HG03196 (cell line): ENCODE data around the gene RNGTT.

Experiments
- ATAC-seq: cut with Tn5 transposase; IDR thresholded peaks from one replicate; pipeline ENCODE4 v1.9.1; 2021; ENCODE audit not compliant: unreplicated experiment

RNGTT gene

GRCh38 chr6:88670369-88670768 is 293.0 kb downstream of the RNGTT start:
- no peak for ATAC-seq

- no peak for ATAC-seq
These were observed 293.9 kb downstream of the RNGTT start for GRCh38 chr6:88669475-88669874.

- ATAC-seq: no peak
These were observed 296.5 kb downstream of the RNGTT start for GRCh38 chr6:88666901-88667300.

- ATAC-seq: no peak
These were observed 298.3 kb downstream of the RNGTT start for GRCh38 chr6:88665131-88665530.

- ATAC-seq: no peak
These were observed 299.6 kb downstream of the RNGTT start for GRCh38 chr6:88663801-88664200.

- ATAC-seq: peak; percentile 78
These were observed 300.7 kb downstream of the RNGTT start for GRCh38 chr6:88662653-88663174.

GRCh38 chr6:88662163-88662580 is 301.2 kb downstream of the RNGTT start:
- peak; percentile 58 for ATAC-seq

- no peak for ATAC-seq
These were observed 302.3 kb downstream of the RNGTT start for GRCh38 chr6:88661136-88661535.

GRCh38 chr6:88655586-88655985 is 307.8 kb downstream of the RNGTT start:
- ATAC-seq: no peak

- ATAC-seq: no peak
These were observed 309.5 kb downstream of the RNGTT start for GRCh38 chr6:88653936-88654335.

- ATAC-seq: no peak
These were observed 312.0 kb downstream of the RNGTT start for GRCh38 chr6:88651400-88651799.

GRCh38 chr6:88650979-88651378 is 312.4 kb downstream of the RNGTT start:
- ATAC-seq: no peak

- ATAC-seq: peak; percentile 96
These were observed 313.3 kb downstream of the RNGTT start for GRCh38 chr6:88650029-88650619.

- ATAC-seq: peak; percentile 90
These were observed 322.1 kb downstream of the RNGTT start for GRCh38 chr6:88641178-88641903.

- no peak for ATAC-seq
These were observed 325.5 kb downstream of the RNGTT start for GRCh38 chr6:88637761-88638545.

- ATAC-seq: no peak
These were observed 326.5 kb downstream of the RNGTT start for GRCh38 chr6:88636871-88637270.

GRCh38 chr6:88633782-88634181 is 329.6 kb downstream of the RNGTT start:
- ATAC-seq: no peak

GRCh38 chr6:88631830-88632229 is 331.6 kb downstream of the RNGTT start:
- no peak for ATAC-seq

- ATAC-seq: no peak
These were observed 333.5 kb downstream of the RNGTT start for GRCh38 chr6:88629838-88630494.

- ATAC-seq: no peak
These were observed 337.0 kb downstream of the RNGTT start for GRCh38 chr6:88626460-88626859.

GRCh38 chr6:88623531-88623930 is 339.9 kb downstream of the RNGTT start:
- ATAC-seq: no peak
